HepG2 (cell line): ENCODE results near the gene DNMT3B. TPM values are rescaled to one million over a fixed set of nuclear protein-coding genes. Genes with fewer than 3 reads are reported as not detected.

Experiments used
- DRAP1 ChIP-seq: IDR thresholded peaks from 2 replicates; pipeline ENCODE4 v1.6.1; 2016; ENCODE audit warnings: missing genetic modification reagents, missing compliant biosample characterization
- ELF1 ChIP-seq: sonication (generic); formaldehyde crosslinking; IDR thresholded peaks from 2 replicates; pipeline ENCODE4 v1.4.0; 2020; ENCODE audit warnings: missing genetic modification reagents
- GABPA ChIP-seq, 2 experiments: IDR thresholded peaks; 2 replicates each; pipeline ENCODE4 v1.6.1; 2011 to 2016; ENCODE audit warnings: low read depth in 2 of 2, low read length in 1 of 2, missing biosample characterization in 1 of 2, missing genetic modification characterization in 1 of 2
- HES4 ChIP-seq: sonication (generic); formaldehyde crosslinking; IDR thresholded peaks from 2 replicates; pipeline ENCODE4 v1.9.0; 2021; ENCODE audit warnings: mild to moderate bottlenecking, missing genetic modification reagents, borderline replicate concordance
- JUND ChIP-seq: sonication (generic); formaldehyde crosslinking; IDR thresholded peaks from 2 replicates; pipeline ENCODE4 v1.8.0; 2022; ENCODE audit warnings: mild to moderate bottlenecking, missing genetic modification reagents
- MBD4 ChIP-seq: IDR thresholded peaks from 2 replicates; pipeline ENCODE4 v1.6.1; 2012; ENCODE audit warnings: low read length, inconsistent platforms, borderline replicate concordance
- NONO ChIP-seq, 2 experiments: fragments of 450-650 bp in 1 of 2; sonication (generic) in 1 of 2; formaldehyde crosslinking in 1 of 2; IDR thresholded peaks in 1 of 2; conservative IDR thresholded peaks in 1 of 2; 2 replicates each; pipeline versions ENCODE4 v1.6.1 to v1.8.0; 2017 to 2022; ENCODE audit warnings: mild to moderate bottlenecking in 1 of 2, missing genetic modification reagents in 1 of 2, moderate library complexity in 1 of 2
- PHF5A ChIP-seq: IDR thresholded peaks from one replicate; pipeline ENCODE4 v1.6.1; 2018; ENCODE audit warnings: low read depth, missing genetic modification reagents; ENCODE audit not compliant: unreplicated experiment
- PLSCR1 ChIP-seq: sonication (generic); formaldehyde crosslinking; IDR thresholded peaks from 2 replicates; pipeline ENCODE4 v1.5.0; 2020; ENCODE audit warnings: missing genetic modification reagents, mild to moderate bottlenecking, borderline replicate concordance
- REL ChIP-seq: sonication (generic); formaldehyde crosslinking; conservative IDR thresholded peaks from 2 replicates; pipeline ENCODE4 v1.8.0; 2022; ENCODE audit warnings: mild to moderate bottlenecking, missing genetic modification reagents, moderate library complexity
- RORA ChIP-seq: sonication (generic); formaldehyde crosslinking; IDR thresholded peaks from 2 replicates; pipeline ENCODE4 v1.5.0; 2020; ENCODE audit warnings: mild to moderate bottlenecking, missing genetic modification reagents, moderate library complexity
- SP2 ChIP-seq: sonication (generic); formaldehyde crosslinking; IDR thresholded peaks from 2 replicates; pipeline ENCODE4 v1.5.1; 2020; ENCODE audit warnings: mild to moderate bottlenecking, missing genetic modification reagents
- STAG1 ChIP-seq: sonication (generic); formaldehyde crosslinking; IDR thresholded peaks from 2 replicates; pipeline ENCODE4 v1.4.0; 2020; ENCODE audit warnings: missing genetic modification reagents
- THYN1 ChIP-seq: sonication (generic); formaldehyde crosslinking; IDR thresholded peaks from 2 replicates; pipeline ENCODE4 v1.8.1; 2023; ENCODE audit warnings: low read depth, mild to moderate bottlenecking, moderate library complexity, missing genetic modification reagents, borderline replicate concordance
- ZFP37 ChIP-seq: sonication (generic); formaldehyde crosslinking; IDR thresholded peaks from 2 replicates; pipeline ENCODE4 v1.4.0; 2020; ENCODE audit warnings: missing genetic modification reagents, borderline replicate concordance
- ZNF234 ChIP-seq: sonication (generic); formaldehyde crosslinking; conservative IDR thresholded peaks from 2 replicates; pipeline ENCODE4 v1.5.1; 2020; ENCODE audit warnings: mild to moderate bottlenecking, missing genetic modification reagents
- ZNF282 ChIP-seq: fragments of 450-650 bp; IDR thresholded peaks from 2 replicates; pipeline ENCODE4 v1.6.1; 2018; ENCODE audit not compliant: partially characterized antibody
- ZNF3 ChIP-seq: IDR thresholded peaks from 2 replicates; pipeline ENCODE4 v1.7.0; 2017; ENCODE audit warnings: inconsistent platforms
- ZNF407 ChIP-seq: sonication (generic); formaldehyde crosslinking; IDR thresholded peaks from one replicate; pipeline ENCODE4 v1.5.1; 2020; ENCODE audit warnings: mild to moderate bottlenecking, missing genetic modification reagents; ENCODE audit errors: not compliant biosample characterization
- ZNF772 ChIP-seq: sonication (generic); formaldehyde crosslinking; IDR thresholded peaks from 2 replicates; pipeline ENCODE4 v1.5.0; 2020; ENCODE audit warnings: mild to moderate bottlenecking, missing genetic modification reagents
- ZNF775 ChIP-seq: sonication (generic); formaldehyde crosslinking; IDR thresholded peaks from 2 replicates; pipeline ENCODE4 v1.4.0; 2020; ENCODE audit warnings: missing genetic modification reagents, mild to moderate bottlenecking, moderate library complexity, borderline replicate concordance
- polyA plus RNA-seq, 8 experiments: library from polyadenylated mRNA; depleted of rRNA in 3 of 8; stranded (reverse) in 7 of 8; unstranded in 1 of 8; fragments of >200 nt; fragmentation: Illumina TruSeq in 4 of 8; extraction: Trizol in 4 of 8; gene quantifications; 2 replicates each; pipeline versions ENCODE4 v1.2.1 to v1.2.3, GENCODE V29; 2011 to 2016; ENCODE audit warnings: low read depth in 4 of 8, missing spikeins in 1 of 8, mixed read lengths in 1 of 8; ENCODE audit not compliant: insufficient read depth in 1 of 8
- total RNA-seq, 5 experiments: library from RNA; depleted of rRNA; stranded (reverse); fragments of >200 nt; fragmentation: Illumina TruSeq; extraction: Trizol; gene quantifications; 2 replicates each; pipeline ENCODE4 v1.2.3, GENCODE V29; 2016; ENCODE audit warnings: low read depth in 1 of 5

The DNMT3B gene
- total and polyA plus RNA-seq, 2 of the 13 experiments (the other 11 are each of a cell fraction or from before 2014, with no cell fraction given): 3.8 to 13.9 TPM

GRCh38 chr20:32789896-32790750 is 27.9 kb downstream of the DNMT3B start (continued):
- TF ChIP-seq PLSCR1 (CRISPR knock-in tag) (no peak), THYN1 (CRISPR knock-in tag) (no peak), SP2 (CRISPR knock-in tag) (no peak), ZNF282 (no peak), REL (CRISPR knock-in tag) (no peak), HES4 (CRISPR knock-in tag) (no peak), ZFP37 (CRISPR knock-in tag) (no peak), ZNF407 (CRISPR knock-in tag) (peak; percentile 78), PHF5A (CRISPR knock-in tag) (no peak), ZNF3 (no peak), ZNF234 (no peak), MBD4 (no peak), NONO (IDR thresholded peaks at IDR 0.05) (no peak), NONO (CRISPR knock-in tag; conservative IDR thresholded peaks at IDR 0.05) (no peak), DRAP1 (CRISPR knock-in tag) (no peak), RORA (CRISPR knock-in tag) (no peak), GABPA (IDR thresholded peaks at IDR 0.05; ENCODE audit: low read depth, low read length) (no peak), GABPA (CRISPR knock-in tag; IDR thresholded peaks at IDR 0.05; ENCODE audit: low read depth) (no peak), ZNF772 (CRISPR knock-in tag) (no peak), STAG1 (CRISPR knock-in tag) (peak; percentile 97), JUND (CRISPR knock-in tag) (no peak), ELF1 (CRISPR knock-in tag) (no peak), ZNF775 (CRISPR knock-in tag) (no peak)
